Ureter (tissue), 1 donor: ENCODE measurements around the gene MAPK11. TPM values are rescaled to one million over a fixed set of nuclear protein-coding genes. Genes with fewer than 3 reads are reported as not detected.
A peak's percentile ranks its signal among the peaks of the same experiment; 100 is the strongest.
"Not testable (repeated sequence)": the region's sequence is repeated elsewhere in the genome, so short reads cannot be mapped to it uniquely, and the experiment has no call there.

ENCODE experiments used
- DNase-seq: peaks from one replicate; pipeline ENCODE4 v3.0.0-alpha.2; 2020; ENCODE audit warnings: low spot score
- total RNA-seq: library from RNA; stranded (reverse); gene quantifications from one replicate; pipeline ENCODE4 v1.2.4, GENCODE V29; 2023
- donor health status: DM: yes; HTN: yes; CAD: no.

MAPK11 gene
- total RNA-seq, 1 donor from 2014 or later: 15.4 TPM

DNA sequence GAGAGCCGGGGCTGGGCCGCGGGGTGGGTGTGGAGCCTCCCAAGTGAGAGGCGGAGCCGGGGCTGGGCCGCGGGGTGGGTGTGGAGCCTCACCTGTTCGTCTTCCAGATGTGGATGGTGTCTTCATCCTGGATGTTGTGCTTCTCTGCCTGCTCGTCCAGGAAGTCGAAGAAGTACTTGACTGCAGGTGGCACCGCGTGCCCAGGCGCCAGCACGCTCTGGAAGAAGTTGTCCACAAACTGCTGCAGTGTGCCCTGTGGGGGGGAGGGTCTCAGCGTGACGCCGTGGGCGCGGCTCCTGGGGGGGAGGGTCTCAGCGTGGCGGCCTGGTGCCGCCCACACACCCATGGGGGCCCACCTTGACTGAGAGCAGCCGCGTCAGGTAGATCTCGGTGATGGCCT is 7.6 kb upstream of the MAPK11 start:
- no peak for DNase-seq

GRCh38 chr22:50276143-50276542 is 6.0 kb upstream of the MAPK11 start:
- DNase-seq: no peak

DNA sequence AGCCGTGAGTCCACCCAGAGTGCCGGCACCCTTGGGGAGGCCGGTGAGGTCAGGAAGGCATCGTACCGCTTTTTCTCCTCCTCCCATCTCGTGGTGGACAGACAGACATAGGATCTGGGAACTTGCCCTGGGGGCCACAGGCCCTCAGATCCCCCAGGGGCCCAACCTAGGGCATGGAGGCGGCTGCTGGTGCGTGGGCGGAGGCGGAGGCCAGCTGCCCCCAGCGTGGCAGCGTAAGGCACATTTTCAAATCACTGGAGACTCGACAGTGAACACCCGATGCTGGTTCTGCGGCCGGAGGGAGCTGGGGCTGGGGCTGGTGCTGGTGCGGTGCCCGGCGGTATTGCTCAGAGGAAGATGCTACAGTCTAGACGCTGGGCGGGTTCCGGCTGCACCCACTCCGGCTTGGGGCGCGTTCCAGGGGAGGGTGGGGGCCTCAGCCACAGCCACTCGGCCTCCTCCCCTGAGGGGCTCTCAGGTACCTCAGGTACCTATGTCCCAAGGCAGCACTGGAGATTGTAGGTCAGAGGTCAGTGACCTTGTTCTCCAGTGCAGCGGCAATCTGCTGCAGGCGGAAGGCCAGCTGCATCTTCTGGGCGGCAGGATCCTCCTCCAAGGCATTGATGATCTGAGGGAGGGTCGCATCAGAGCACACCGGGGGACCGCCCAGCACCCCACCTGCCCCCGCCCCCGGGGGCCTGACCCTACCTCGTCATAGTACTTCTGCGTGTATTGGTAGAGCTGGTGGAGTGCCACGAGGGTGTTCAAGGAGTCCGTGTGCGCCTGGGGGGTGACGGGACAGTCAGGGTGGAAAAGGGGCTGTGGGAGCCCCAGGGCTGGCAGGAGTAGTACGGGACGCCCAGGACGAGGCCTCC is 5.2 kb upstream of the MAPK11 start:
- DNase-seq: no peak

GRCh38 chr22:50274771-50275170 is 4.6 kb upstream of the MAPK11 start:
- DNase-seq: no peak

DNA sequence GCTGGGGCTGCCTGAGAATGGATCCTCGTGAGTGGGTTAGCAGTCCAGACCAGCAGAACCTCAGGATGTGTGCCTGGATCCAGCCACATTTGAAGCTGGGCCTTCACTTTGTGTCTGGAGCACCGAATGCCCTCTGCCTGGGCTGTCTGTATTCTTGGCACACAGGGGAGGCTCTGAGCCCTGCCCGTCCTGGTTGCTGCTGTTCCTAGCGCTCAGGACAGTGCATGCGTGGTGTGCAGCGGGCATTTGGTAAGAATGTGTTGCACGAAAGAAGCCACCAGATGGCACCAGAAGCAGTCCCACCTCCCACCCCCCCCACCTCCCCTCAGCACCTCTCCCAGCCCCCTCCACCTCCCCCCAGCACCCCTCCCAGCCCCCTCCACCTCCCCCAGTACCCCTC is 4.1 kb upstream of the MAPK11 start:
- DNase-seq: no peak

GRCh38 chr22:50273781-50274180 is 3.6 kb upstream of the MAPK11 start:
- not testable (repeated sequence) for DNase-seq

GRCh38 chr22:50273352-50273751 is 3.2 kb upstream of the MAPK11 start:
- DNase-seq: not testable (repeated sequence)

GRCh38 chr22:50272044-50272802 is 2.0 kb upstream of the MAPK11 start:
- no peak for DNase-seq

- DNase-seq: no peak
These were observed 1.4 kb upstream of the MAPK11 start for GRCh38 chr22:50271519-50271970.

GRCh38 chr22:50270666-50271394 is 650 bp upstream of the MAPK11 start:
- no peak for DNase-seq

DNA sequence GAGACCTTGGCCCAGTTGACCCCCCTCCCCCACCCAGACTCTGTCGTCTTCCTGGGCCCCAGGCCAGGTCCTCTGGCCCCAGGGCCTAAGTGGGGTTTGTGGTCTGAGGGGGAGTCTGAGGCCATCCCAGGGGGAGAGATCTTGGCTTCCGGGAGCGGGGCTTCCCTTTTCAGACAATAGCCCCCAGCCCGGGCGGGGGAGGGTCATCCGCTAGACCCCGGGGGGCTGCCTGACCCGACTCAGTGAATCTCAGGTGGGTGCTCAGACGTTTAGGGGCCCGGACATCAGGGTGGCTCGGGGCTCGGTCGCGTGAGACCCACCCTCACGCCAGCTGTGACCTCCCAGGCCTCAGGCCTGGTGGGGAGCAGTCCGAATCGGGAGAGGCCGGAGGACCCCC is 609 bp downstream of the MAPK11 start:
- DNase-seq: no peak

- DNase-seq: no peak
These were observed 1.5 kb downstream of the MAPK11 start for GRCh38 chr22:50268655-50269113.

GRCh38 chr22:50267591-50268390 is 2.4 kb downstream of the MAPK11 start:
- DNase-seq: peak; percentile 70

DNA sequence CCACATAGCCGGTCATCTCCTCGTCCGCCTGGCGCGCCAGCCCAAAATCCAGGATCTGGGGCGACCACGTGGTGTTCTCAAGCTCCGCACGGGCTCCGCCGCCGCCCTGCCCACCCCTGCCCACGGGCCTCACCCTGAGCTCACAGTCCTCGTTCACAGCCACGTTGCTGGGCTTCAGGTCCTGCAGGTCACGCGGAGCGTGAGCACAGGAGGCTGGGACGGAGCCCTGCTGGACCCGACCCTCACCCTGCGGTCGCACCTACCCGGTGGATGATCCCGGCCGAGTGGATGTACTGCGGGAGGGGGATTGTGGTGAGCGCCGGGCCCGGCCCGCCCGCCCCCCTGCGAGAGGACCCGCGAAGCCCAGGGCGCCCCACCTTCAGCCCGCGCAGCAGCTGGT is 3.2 kb downstream of the MAPK11 start:
- no peak for DNase-seq

DNA sequence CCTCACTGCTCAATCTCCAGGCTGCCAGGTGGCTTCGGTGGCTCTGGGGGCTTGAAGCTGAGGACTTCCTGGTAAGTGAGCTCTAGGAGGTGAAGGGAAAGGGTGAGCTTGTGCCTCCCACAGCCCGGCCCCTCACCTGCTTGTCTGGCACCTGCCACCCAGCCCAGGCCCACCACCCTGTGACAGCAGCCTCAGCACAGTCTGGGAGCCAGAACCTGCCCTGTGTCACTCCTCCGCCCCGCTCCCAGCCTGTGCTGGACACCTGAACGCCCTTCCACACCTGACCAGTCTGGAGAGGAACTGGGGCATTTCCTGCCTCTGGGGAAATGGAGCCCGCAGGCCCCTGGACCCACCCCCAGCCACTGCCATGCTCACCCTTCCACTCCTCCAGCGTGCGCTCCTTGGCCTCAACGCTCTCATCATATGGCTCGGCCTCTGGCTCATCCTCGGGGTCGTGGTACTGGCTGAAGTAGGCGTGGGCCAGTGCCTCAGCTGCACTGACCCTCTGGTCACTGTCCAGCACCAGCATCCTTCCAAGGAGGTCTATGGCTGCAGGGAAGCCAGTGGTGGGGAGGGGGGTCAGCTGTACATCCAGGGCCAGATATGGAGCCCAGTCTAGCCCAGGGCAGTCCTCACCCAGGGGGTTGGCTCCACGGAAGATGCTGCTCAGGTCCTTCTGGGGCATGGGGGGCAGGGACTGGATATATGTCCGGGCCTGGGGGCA is 5.1 kb downstream of the MAPK11 start:
- no peak for DNase-seq

DNA sequence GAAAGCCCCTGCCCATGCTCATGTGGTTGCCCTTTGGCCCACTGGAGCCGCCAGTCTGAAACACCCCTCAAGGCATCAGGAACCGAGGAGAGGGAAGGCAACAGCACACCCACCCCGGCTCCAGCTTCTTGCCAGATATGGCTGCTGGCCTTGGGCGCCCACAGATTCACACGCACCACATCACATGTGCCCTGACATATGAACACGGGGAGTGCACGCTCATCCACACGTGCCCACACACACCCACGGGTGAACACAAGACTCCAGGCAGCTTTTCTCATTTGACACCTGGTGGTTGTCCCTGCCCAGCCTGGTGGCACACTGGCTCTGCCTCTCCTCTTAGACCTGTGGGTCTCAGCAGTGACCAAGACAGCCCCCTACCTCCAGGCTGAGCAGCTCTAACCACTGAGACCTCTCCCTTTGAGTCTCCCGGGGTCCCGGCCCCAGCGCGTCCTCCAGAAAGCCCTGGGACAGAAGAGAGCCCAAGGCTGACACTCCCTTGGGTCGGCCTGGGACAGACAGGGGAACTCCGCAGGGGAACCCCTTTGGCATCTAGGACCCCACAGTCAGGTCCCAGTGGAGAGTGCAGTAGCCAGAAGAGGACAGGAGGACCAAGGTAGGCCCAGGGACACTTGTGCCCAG is 6.0 kb downstream of the MAPK11 start:
- DNase-seq: no peak

DNA sequence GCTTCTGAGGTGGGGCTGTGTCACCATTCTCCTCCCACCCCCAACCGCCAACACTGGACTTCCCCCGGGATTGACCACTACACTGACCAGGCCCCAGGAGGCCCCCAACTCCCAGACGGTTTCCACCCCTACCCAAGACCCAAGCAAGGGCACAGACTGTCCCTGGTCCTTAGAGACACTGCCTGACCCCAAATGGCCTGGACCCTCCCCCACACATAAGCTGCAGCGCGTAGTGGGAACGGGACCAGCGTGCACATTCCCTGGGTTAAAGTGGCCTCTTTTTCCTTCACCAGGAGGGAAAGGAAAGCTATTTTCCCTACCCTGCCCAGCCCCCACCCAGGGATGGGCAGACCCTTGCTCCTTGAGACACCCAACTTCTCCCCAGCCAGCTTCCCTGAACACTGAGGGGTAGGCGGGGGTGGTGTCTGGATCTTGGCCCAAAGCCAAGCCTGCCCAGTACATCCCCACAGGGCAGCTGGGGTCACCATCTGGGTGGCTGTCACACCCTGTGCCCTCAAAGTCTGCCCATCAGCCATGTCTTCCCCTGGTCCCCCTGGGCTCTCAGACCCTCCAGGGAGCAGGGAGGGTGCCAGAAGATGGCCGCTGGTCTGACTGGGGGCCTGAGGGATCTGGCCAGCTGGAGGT is 7.1 kb downstream of the MAPK11 start:
- DNase-seq: no peak

GRCh38 chr22:50262460-50262911 is 7.7 kb downstream of the MAPK11 start:
- DNase-seq: no peak
